SK-N-SH treated with all-trans-retinoic acid at 6 μM for 48 hours (cell line): Measurements from ENCODE around the gene URM1.
A peak's percentile ranks its signal among the peaks of the same experiment; 100 is the strongest.

ENCODE experiments used
- ATAC-seq: fragments of 200-7000 bp; cut with Tn5 transposase; 3 replicates; pipeline ENCODE4 v1.9.1; 2020; ENCODE audit warnings: mild to moderate bottlenecking, moderate library complexity
- ARNTL ChIP-seq: fragments of 450-650 bp; formaldehyde crosslinking; IDR thresholded peaks from 2 replicates; pipeline ENCODE4 v1.5.0; 2020; ENCODE audit warnings: low read depth, mild to moderate bottlenecking, moderate library complexity, borderline replicate concordance
- BACH2 ChIP-seq: fragments of 250-450 bp; sonication (Bioruptor Pico); IDR thresholded peaks from 2 replicates; pipeline ENCODE4 v1.9.0; 2021; ENCODE audit warnings: mild to moderate bottlenecking, borderline replicate concordance
- CREB5 ChIP-seq: fragments of 250-450 bp; sonication (Bioruptor Pico); IDR thresholded peaks from 2 replicates; pipeline ENCODE4 v1.5.1; 2020; ENCODE audit warnings: low read depth, mild to moderate bottlenecking, moderate library complexity
- CSDC2 ChIP-seq: fragments of 250-450 bp; sonication (Bioruptor Pico); IDR thresholded peaks from 2 replicates; pipeline ENCODE4 v1.5.0; 2020; ENCODE audit warnings: mild to moderate bottlenecking, moderate library complexity
- CSRNP3 ChIP-seq: fragments of 250-450 bp; sonication (Bioruptor Pico); IDR thresholded peaks from 2 replicates; pipeline ENCODE4 v1.5.1; 2021; ENCODE audit warnings: mild to moderate bottlenecking, moderate library complexity
- ESRRG ChIP-seq: fragments of 250-450 bp; sonication (Bioruptor Pico); IDR thresholded peaks from 2 replicates; pipeline ENCODE4 v1.6.1; 2021; ENCODE audit warnings: mild to moderate bottlenecking
- GLIS3 ChIP-seq: fragments of 250-450 bp; sonication (Bioruptor Pico); IDR thresholded peaks from 2 replicates; pipeline ENCODE4 v1.5.0; 2020; ENCODE audit warnings: mild to moderate bottlenecking, moderate library complexity
- ISL1 ChIP-seq: fragments of 250-450 bp; sonication (Bioruptor Pico); IDR thresholded peaks from 2 replicates; pipeline ENCODE4 v2.1.2; 2022; ENCODE audit warnings: mild to moderate bottlenecking, moderate library complexity
- OSR1 ChIP-seq: fragments of 250-450 bp; sonication (Bioruptor Pico); IDR thresholded peaks from 2 replicates; pipeline ENCODE4 v1.8.0; 2022; ENCODE audit warnings: moderate library complexity, mild to moderate bottlenecking, inconsistent platforms
- PATZ1 ChIP-seq: fragments of 250-450 bp; sonication (Bioruptor Pico); IDR thresholded peaks from 2 replicates; pipeline ENCODE4 v1.8.0; 2020; ENCODE audit warnings: mild to moderate bottlenecking, moderate library complexity, borderline replicate concordance
- POU6F1 ChIP-seq: fragments of 250-450 bp; sonication (Bioruptor Pico); IDR thresholded peaks from 2 replicates; pipeline ENCODE4 v1.8.0; 2021; ENCODE audit warnings: low read depth, mild to moderate bottlenecking, moderate library complexity, borderline replicate concordance
- PPARA ChIP-seq: fragments of 250-450 bp; sonication (Bioruptor Pico); IDR thresholded peaks from 2 replicates; pipeline ENCODE4 v1.5.0; 2020; ENCODE audit warnings: mild to moderate bottlenecking, borderline replicate concordance
- SNAI2 ChIP-seq: fragments of 250-450 bp; sonication (Bioruptor Pico); IDR thresholded peaks from 2 replicates; pipeline ENCODE4 v1.5.0; 2020; ENCODE audit warnings: mild to moderate bottlenecking, moderate library complexity
- TCF4 ChIP-seq: fragments of 250-450 bp; sonication (Bioruptor Pico); IDR thresholded peaks from 2 replicates; pipeline ENCODE4 v1.8.0; 2021; ENCODE audit warnings: mild to moderate bottlenecking, moderate library complexity, borderline replicate concordance
- TOX ChIP-seq: fragments of 250-450 bp; sonication (Bioruptor Pico); IDR thresholded peaks from 2 replicates; pipeline ENCODE4 v1.8.0; 2021; ENCODE audit warnings: mild to moderate bottlenecking, moderate library complexity, borderline replicate concordance
- TSHZ2 ChIP-seq: fragments of 250-450 bp; sonication (Bioruptor Pico); IDR thresholded peaks from 2 replicates; pipeline ENCODE4 v1.5.0; 2020; ENCODE audit warnings: mild to moderate bottlenecking, moderate library complexity
- ZFP3 ChIP-seq: fragments of 250-450 bp; sonication (Bioruptor Pico); IDR thresholded peaks from 2 replicates; pipeline ENCODE4 v1.5.0; 2020; ENCODE audit warnings: mild to moderate bottlenecking, moderate library complexity
- ZNF565 ChIP-seq: fragments of 450-650 bp; formaldehyde crosslinking; conservative IDR thresholded peaks from 2 replicates; pipeline ENCODE4 v1.5.0; 2020; ENCODE audit warnings: low read depth, mild to moderate bottlenecking, moderate library complexity
- ZNF8 ChIP-seq: fragments of 450-650 bp; formaldehyde crosslinking; IDR thresholded peaks from 2 replicates; pipeline ENCODE4 v1.5.0; 2020; ENCODE audit warnings: mild to moderate bottlenecking, moderate library complexity

URM1 gene

GRCh38 chr9:128370752-128371629 lies at the start of gene URM1:
Gene URM1, plus strand, starts transcription at chr9:128371374. Its CDS starts 7 bp downstream, at chr9:128371381.
- TF ChIP-seq ZFP3 (no peak), ARNTL (CRISPR knock-in tag) (no peak), CSDC2 (CRISPR knock-in tag) (no peak), ZNF8 (no peak), GLIS3 (no peak; the same call in 1 of the 2 replicates), OSR1 (CRISPR knock-in tag) (no peak), SNAI2 (no peak), BACH2 (CRISPR knock-in tag) (no peak), TSHZ2 (CRISPR knock-in tag) (no peak), CSRNP3 (CRISPR knock-in tag) (no peak), POU6F1 (no peak)
- ATAC-seq: peak; percentile 98

- TF ChIP-seq CSRNP3 (CRISPR knock-in tag): no peak
- TF ChIP-seq ZFP3: no peak
- TF ChIP-seq OSR1 (CRISPR knock-in tag): no peak
- TF ChIP-seq ESRRG (CRISPR knock-in tag): no peak
- TF ChIP-seq ISL1 (CRISPR knock-in tag): no peak
- no peak for TF ChIP-seq PPARA
- no peak for TF ChIP-seq ZNF565 (CRISPR knock-in tag)
- no peak for TF ChIP-seq PATZ1 (CRISPR knock-in tag)
- TF ChIP-seq TCF4 (CRISPR knock-in tag): no peak
- ATAC-seq: peak; percentile 13
These were observed 49.2 kb upstream of the URM1 start for GRCh38 chr9:128321879-128322403.

- ATAC-seq: peak; percentile 96
- TF ChIP-seq ZNF565 (CRISPR knock-in tag) (no peak), ARNTL (CRISPR knock-in tag) (no peak), TCF4 (CRISPR knock-in tag) (no peak), CREB5 (CRISPR knock-in tag) (no peak), TOX (no peak), CSDC2 (CRISPR knock-in tag) (no peak), POU6F1 (0 out of 2 replicates have a peak, but pooled peaks have one; percentile 18), ISL1 (CRISPR knock-in tag) (no peak)
- TF ChIP-seq, all 23 proteins: peak for 1
These were observed 48.6 kb upstream of the URM1 start, which contains the start of the genes COQ4 and TRUB2 for GRCh38 chr9:128322404-128323211. Gene COQ4, plus strand, starts transcription at chr9:128322839. Its CDS starts 20 bp downstream, at chr9:128322859. Gene TRUB2, minus strand, starts transcription at chr9:128322447. Its CDS starts 39 bp downstream, at chr9:128322408.
